Measurements from ENCODE around the gene AGAP2.

AGAP2 gene

DNA sequence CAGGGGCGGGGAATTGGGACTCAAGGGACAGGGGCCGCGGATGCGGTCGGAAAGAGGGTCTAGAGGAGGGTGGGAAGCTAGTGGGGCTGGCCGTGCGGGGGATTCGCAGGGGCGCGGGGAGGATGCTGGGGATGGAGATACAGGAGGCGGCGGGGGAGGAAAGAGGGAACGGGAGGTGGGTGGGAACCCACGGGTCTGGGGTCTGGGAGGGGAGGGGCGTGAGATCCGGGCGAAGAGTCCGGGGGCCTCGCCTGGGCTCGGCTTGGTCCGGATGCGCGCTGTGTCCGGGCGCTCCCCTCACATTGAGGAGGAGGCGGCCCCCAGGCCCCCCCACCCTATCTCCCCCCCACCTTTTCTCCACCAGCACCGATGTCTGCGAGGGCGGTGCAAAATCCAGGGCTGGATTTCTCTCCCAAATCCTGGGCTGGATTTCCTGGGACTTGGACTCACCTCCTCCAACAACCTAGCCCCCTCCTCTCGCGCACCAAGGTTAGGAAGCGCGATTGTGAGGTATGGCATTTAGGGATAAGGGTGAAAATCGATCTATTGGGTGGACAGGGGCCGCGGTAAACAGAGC lies at the start of gene AGAP2:
Gene AGAP2 (minus strand): TSS at position 82 of the 577 bp plus-strand sequence. CDS start 496 bp downstream, outside the sequence.
- Histone ChIP-seq H3K36me3 (ENCODE audit: control insufficient read depth, insufficient read depth, low read length) (peaks cover 6% of the 10 kb centered on the region), H3K4me3 (replicated peaks; ENCODE audit: low read depth, low read length) (no peak within 1 kb of the TSS), H3K27me3 (replicated peaks; ENCODE audit: control insufficient read depth, insufficient read depth, low read length) (no peaks in the 10 kb centered on the region)
- TF ChIP-seq, protein P1, sequence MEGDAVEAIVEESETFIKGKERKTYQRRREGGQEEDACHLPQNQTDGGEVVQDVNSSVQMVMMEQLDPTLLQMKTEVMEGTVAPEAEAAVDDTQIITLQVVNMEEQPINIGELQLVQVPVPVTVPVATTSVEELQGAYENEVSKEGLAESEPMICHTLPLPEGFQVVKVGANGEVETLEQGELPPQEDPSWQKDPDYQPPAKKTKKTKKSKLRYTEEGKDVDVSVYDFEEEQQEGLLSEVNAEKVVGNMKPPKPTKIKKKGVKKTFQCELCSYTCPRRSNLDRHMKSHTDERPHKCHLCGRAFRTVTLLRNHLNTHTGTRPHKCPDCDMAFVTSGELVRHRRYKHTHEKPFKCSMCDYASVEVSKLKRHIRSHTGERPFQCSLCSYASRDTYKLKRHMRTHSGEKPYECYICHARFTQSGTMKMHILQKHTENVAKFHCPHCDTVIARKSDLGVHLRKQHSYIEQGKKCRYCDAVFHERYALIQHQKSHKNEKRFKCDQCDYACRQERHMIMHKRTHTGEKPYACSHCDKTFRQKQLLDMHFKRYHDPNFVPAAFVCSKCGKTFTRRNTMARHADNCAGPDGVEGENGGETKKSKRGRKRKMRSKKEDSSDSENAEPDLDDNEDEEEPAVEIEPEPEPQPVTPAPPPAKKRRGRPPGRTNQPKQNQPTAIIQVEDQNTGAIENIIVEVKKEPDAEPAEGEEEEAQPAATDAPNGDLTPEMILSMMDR (IDR thresholded peaks at IDR 0.05; ENCODE audit: insufficient read depth, low read length, poor library complexity, severe bottlenecking): no peak
- no peak for DNase-seq (ENCODE audit: extremely low read depth, insufficient read length)

DNA sequence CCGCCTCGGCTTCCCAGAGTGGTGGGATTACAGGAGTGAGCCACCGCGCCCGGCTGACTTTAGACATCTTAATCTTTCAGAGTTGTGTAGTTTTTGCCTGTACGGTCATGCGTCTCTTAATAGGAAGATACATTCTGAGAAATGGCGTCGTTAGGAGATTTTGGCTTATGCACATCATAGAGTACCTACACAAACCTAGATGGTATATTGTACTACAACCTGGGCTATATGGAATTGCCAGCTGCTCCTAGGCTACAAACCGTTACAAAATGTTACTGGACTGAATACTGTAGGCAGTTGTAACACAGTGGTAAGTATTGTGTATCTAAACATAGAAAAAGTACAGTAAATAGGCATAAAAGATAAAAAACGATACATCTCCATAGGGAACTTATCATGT lies 45.3 kb upstream of the AGAP2 start:
- TF ChIP-seq, protein P1 (IDR thresholded peaks at IDR 0.05; ENCODE audit: insufficient read depth, low read length, poor library complexity, severe bottlenecking): no peak
- DNase-seq (ENCODE audit: extremely low read depth, insufficient read length): no peak
- no peak overlapping the region for H3K4me3 ChIP-seq (replicated peaks; ENCODE audit: low read depth, low read length)
- peaks cover 7% of the 10 kb centered on the region for H3K36me3 ChIP-seq (ENCODE audit: control insufficient read depth, insufficient read depth, low read length)
- no peaks in the 10 kb centered on the region for H3K27me3 ChIP-seq (replicated peaks; ENCODE audit: control insufficient read depth, insufficient read depth, low read length)

DNA sequence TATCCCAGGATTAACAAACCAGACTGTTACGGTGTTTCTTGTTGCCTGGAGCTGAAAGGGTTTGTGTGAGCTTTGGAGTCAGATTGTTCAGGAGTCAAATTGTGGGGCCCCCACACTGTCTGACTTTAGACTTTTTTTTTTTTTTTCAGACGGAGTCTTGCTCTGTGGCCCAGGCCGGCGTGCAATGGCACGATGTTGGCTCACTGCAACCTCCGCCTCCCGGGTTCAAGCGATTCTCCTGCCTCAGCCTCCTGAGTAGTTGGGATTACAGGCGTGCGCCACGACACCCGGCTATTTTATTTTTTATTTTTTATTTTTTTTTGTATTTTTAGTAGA lies 44.9 kb upstream of the AGAP2 start:
- no peak for DNase-seq (ENCODE audit: extremely low read depth, insufficient read length)
- peak overlapping the region; percentile 89 for H3K4me3 ChIP-seq (replicated peaks; ENCODE audit: low read depth, low read length)
- TF ChIP-seq, protein P1 (IDR thresholded peaks at IDR 0.05; ENCODE audit: insufficient read depth, low read length, poor library complexity, severe bottlenecking): no peak
- H3K36me3 ChIP-seq (ENCODE audit: control insufficient read depth, insufficient read depth, low read length): peaks cover 4% of the 10 kb centered on the region
- no peaks in the 10 kb centered on the region for H3K27me3 ChIP-seq (replicated peaks; ENCODE audit: control insufficient read depth, insufficient read depth, low read length)

DNA sequence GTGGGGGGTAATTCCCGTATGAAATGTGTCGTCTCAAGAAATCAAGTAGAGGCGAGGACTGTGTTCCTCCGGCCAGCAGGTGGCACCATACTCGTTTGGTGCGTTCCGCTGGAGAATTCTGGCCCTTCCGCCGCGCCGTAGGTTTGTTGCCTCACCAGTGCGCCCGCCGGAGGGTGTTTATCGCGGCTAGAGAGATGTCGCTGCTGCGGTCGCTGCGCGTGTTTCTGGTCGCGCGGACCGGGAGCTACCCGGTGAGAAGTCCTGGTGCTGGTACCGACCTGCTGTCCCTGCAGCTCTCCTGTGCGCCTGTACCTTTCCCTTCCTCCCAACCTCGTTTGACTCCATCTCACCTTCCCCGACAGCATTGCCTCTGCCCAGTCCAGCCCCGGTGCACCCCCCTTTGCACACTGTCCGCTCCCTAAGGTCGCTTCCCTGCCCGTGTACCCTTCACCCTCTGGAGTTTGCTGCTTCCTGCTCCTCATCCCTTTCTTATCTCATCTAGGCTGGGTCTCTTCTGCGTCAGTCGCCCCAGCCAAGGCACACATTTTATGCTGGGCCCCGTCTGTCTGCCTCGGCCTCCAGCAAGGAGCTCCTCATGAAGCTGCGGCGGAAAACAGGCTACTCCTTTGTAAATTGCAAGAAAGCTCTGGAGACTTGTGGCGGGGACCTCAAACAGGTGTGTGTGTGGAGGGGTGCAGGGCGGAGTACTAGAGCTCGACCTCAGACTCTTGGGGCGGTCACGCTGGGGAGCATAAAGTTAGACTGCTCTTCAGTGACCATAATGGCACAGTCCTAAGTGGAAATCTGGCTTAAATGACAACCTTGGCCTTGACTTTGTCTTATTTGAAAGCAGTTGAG lies 44.3 kb upstream of the AGAP2 start, which contains the start of gene TSFM:
Gene TSFM (plus strand): TSS at position 180 of the 858 bp plus-strand sequence. CDS start 15 bp downstream, at position 195.
- peak; percentile 88 for DNase-seq (ENCODE audit: extremely low read depth, insufficient read length)
- Histone ChIP-seq H3K36me3 (ENCODE audit: control insufficient read depth, insufficient read depth, low read length) (peaks cover 4% of the 10 kb centered on the region), H3K4me3 (replicated peaks; ENCODE audit: low read depth, low read length) (peak within 1 kb of the TSS; percentile 89), H3K27me3 (replicated peaks; ENCODE audit: control insufficient read depth, insufficient read depth, low read length) (no peaks in the 10 kb centered on the region)
- TF ChIP-seq, protein P1 (IDR thresholded peaks at IDR 0.05; ENCODE audit: insufficient read depth, low read length, poor library complexity, severe bottlenecking): peak; percentile 93

DNA sequence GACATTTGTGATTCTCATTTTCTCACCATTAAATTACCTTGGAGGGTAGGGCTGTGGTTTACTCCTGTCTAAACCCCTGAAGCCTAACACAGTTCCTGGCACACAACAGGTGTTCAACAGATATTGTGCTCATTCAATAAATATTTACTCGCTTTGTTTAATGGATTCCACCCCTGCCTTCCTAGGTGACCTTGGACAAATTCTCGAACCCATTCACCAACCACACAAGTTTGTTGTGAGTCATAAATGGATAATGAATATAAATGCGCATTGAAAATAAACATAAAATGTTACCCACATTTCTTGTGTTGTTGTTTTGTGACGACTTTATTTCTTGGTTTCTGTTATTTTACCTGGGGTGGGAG lies 43.7 kb upstream of the AGAP2 start:
- no peak for DNase-seq (ENCODE audit: extremely low read depth, insufficient read length)
- TF ChIP-seq, protein P1 (IDR thresholded peaks at IDR 0.05; ENCODE audit: insufficient read depth, low read length, poor library complexity, severe bottlenecking): no peak
- H3K27me3 ChIP-seq (replicated peaks; ENCODE audit: control insufficient read depth, insufficient read depth, low read length): no peaks in the 10 kb centered on the region
- peaks cover 4% of the 10 kb centered on the region; the same call in 1 of the 2 replicates for H3K36me3 ChIP-seq (ENCODE audit: control insufficient read depth, insufficient read depth, low read length)
- H3K4me3 ChIP-seq (replicated peaks; ENCODE audit: low read depth, low read length): no peak overlapping the region

Measured in GM06990 (cell line).